CD14-positive monocyte (primary cell): ENCODE results near the gene SHQ1. TPM values are rescaled to one million over a fixed set of nuclear protein-coding genes. Genes with fewer than 3 reads are reported as not detected.
A peak's percentile ranks its signal among the peaks of the same experiment; 100 is the strongest.

Source experiments
- DNase-seq, 3 donors: peaks; one replicate each; pipeline ENCODE4 v3.0.0-alpha.2; 2011 to 2022
- H2AFZ ChIP-seq: 2 replicates; pipeline ENCODE4 v1.6.0; 2012; ENCODE audit warnings: mild to moderate bottlenecking, low read depth, low read length, inconsistent platforms; ENCODE audit not compliant: insufficient read depth, poor library complexity, severe bottlenecking
- H3K27ac ChIP-seq, 2 donors: 1 replicate in 1 of 2; 2 replicates in 1 of 2; pipeline ENCODE4 v1.5.1; 2012 to 2013; ENCODE audit warnings: low read length in 2 of 2, control low read depth in 1 of 2, inconsistent platforms in 1 of 2, low read depth in 1 of 2, mild to moderate bottlenecking in 1 of 2
- H3K27me3 ChIP-seq, 2 donors: one replicate each; pipeline versions ENCODE4 v1.6.0 to v1.6.1; 2011 to 2013; ENCODE audit warnings: low read length in 2 of 2; ENCODE audit not compliant: control insufficient read depth in 2 of 2, insufficient read depth in 2 of 2
- H3K36me3 ChIP-seq, 2 donors: replicated peaks in 1 of 2; 1 replicate in 1 of 2; 2 replicates in 1 of 2; pipeline versions ENCODE4 v1.5.1 to v1.6.1; 2012 to 2013; ENCODE audit warnings: low read length in 2 of 2, control low read depth in 1 of 2, inconsistent platforms in 1 of 2, mild to moderate bottlenecking in 1 of 2; ENCODE audit not compliant: insufficient read depth in 2 of 2, control insufficient read depth in 1 of 2
- H3K4me1 ChIP-seq, 2 donors: 1 replicate in 1 of 2; 2 replicates in 1 of 2; pipeline versions ENCODE4 v1.5.1 to v1.6.1; 2012 to 2013; ENCODE audit warnings: low read length in 2 of 2, control low read depth in 1 of 2, inconsistent platforms in 1 of 2, mild to moderate bottlenecking in 1 of 2, moderate library complexity in 1 of 2; ENCODE audit not compliant: insufficient read depth in 2 of 2, control insufficient read depth in 1 of 2
- H3K4me2 ChIP-seq: replicated peaks from 2 replicates; pipeline ENCODE3; 2012; ENCODE audit warnings: low read length, moderate library complexity, mild to moderate bottlenecking; ENCODE audit not compliant: poor library complexity, severe bottlenecking; ENCODE audit errors: extremely low read depth
- H3K4me3 ChIP-seq, 3 experiments: fragments of 200-600 bp in 1 of 3; sonication (generic) in 1 of 3; replicated peaks in 1 of 3; 1 replicate in 2 of 3; 2 replicates in 1 of 3; pipeline ENCODE4 v1.5.1; 2011 to 2013; ENCODE audit warnings: low read length in 3 of 3, mild to moderate bottlenecking in 3 of 3, control low read depth in 2 of 3, low read depth in 2 of 3, inconsistent platforms in 1 of 3, moderate library complexity in 1 of 3
- H3K79me2 ChIP-seq: 2 replicates; pipeline ENCODE4 v1.6.0; 2012; ENCODE audit warnings: mild to moderate bottlenecking, control low read depth, inconsistent platforms, low read length, moderate library complexity; ENCODE audit not compliant: insufficient read depth
- H3K9ac ChIP-seq: 2 replicates; pipeline ENCODE4 v1.6.0; 2017; ENCODE audit warnings: low read length, mild to moderate bottlenecking; ENCODE audit not compliant: insufficient read depth, poor library complexity, severe bottlenecking
- H3K9me3 ChIP-seq, 2 donors: replicated peaks in 1 of 2; 1 replicate in 1 of 2; 2 replicates in 1 of 2; pipeline versions ENCODE4 v1.5.1 to v1.6.1; 2012 to 2013; ENCODE audit warnings: low read length in 2 of 2, control low read depth in 1 of 2; ENCODE audit not compliant: control insufficient read depth in 1 of 2, insufficient read depth in 1 of 2
- H4K20me1 ChIP-seq: 2 replicates; pipeline ENCODE4 v1.6.0; 2012; ENCODE audit warnings: mild to moderate bottlenecking, low read length, control low read depth, moderate library complexity; ENCODE audit not compliant: insufficient read depth
- H3K27ac Mint-ChIP-seq, 7 donors: one replicate each; pipeline ENCODE4 v1.8.0; 2020; ENCODE audit warnings: mild to moderate bottlenecking in 7 of 7, mixed read lengths in 7 of 7, moderate library complexity in 6 of 7, inconsistent platforms in 2 of 7
- H3K27me3 Mint-ChIP-seq, 3 donors: one replicate each; pipeline ENCODE4 v1.8.0; 2021 to 2022; ENCODE audit warnings: low read depth in 3 of 3, mild to moderate bottlenecking in 3 of 3, mixed read lengths in 3 of 3, moderate library complexity in 3 of 3, inconsistent platforms in 1 of 3
- H3K36me3 Mint-ChIP-seq, 2 donors: one replicate each; pipeline ENCODE4 v1.8.0; 2020; ENCODE audit warnings: mixed read lengths in 2 of 2, inconsistent platforms in 1 of 2, mild to moderate bottlenecking in 1 of 2
- H3K4me1 Mint-ChIP-seq: one replicate; pipeline ENCODE4 v1.8.0; 2020; ENCODE audit warnings: mild to moderate bottlenecking, mixed read lengths
- H3K4me3 Mint-ChIP-seq, 2 donors: one replicate each; pipeline ENCODE4 v1.8.0; 2020; ENCODE audit warnings: mild to moderate bottlenecking in 2 of 2, mixed read lengths in 2 of 2, moderate library complexity in 1 of 2
- H3K9me3 Mint-ChIP-seq, 7 donors: one replicate each; pipeline ENCODE4 v1.8.0; 2020 to 2022; ENCODE audit warnings: mixed read lengths in 7 of 7, mild to moderate bottlenecking in 6 of 7, moderate library complexity in 6 of 7, inconsistent platforms in 2 of 7
- CTCF ChIP-seq: fragments of 200-600 bp; IDR thresholded peaks from one replicate; pipeline ENCODE4 v1.8.0; 2022; ENCODE audit warnings: antibody characterized with exemption, mild to moderate bottlenecking
- WGBS: methylation state at CpG from one replicate; pipeline ENCODE4 v1.1.5; 2013; ENCODE audit warnings: missing lambda C conversion rate; ENCODE audit not compliant: insufficient coverage; 5-methylcytosine and 5-hydroxymethylcytosine counted together
- intact Hi-C, 2 donors: fragments of 100-400 bp; cut with micrococcal nuclease; formaldehyde crosslinking; loops; one replicate each; pipeline versions ENCODE4 v1.15.0 to v1.15.1; 2023
- polyA plus RNA-seq, 3 donors: library from polyadenylated mRNA; depleted of rRNA in 1 of 3; unstranded in 2 of 3; stranded (reverse) in 1 of 3; fragments of 300-500 nt in 2 of 3; fragments of >200 nt in 1 of 3; fragmentation: Illumina TruSeq in 2 of 3; gene quantifications; 1 replicate in 2 of 3; 2 replicates in 1 of 3; pipeline ENCODE4 v1.2.3, GENCODE V29; 2012 to 2021

SHQ1 gene
- polyA plus RNA-seq, 3 donors: 3.5 to 31.6 (median 8.2) TPM

GRCh38 chr3:72727726-72728125 lies 120.5 kb downstream of the SHQ1 start:
- peaks cover 2 to 12% (median 4%) of the 10 kb centered on the region in 3 donors for H3K27me3 Mint-ChIP-seq
- H3K4me1 ChIP-seq: no peaks in the 10 kb centered on the region
- peaks cover 2 to 12% (median 8%) of the 10 kb centered on the region in 7 donors for H3K9me3 Mint-ChIP-seq
- no peak overlapping the region for H3K4me3 ChIP-seq
- H2AFZ ChIP-seq: no peak overlapping the region
- no peak for DNase-seq
- peak overlapping the region in 1 of 7 donors; percentile 33 for H3K27ac Mint-ChIP-seq
- no peaks in the 10 kb centered on the region for H3K27me3 ChIP-seq
- no peaks in the 10 kb centered on the region for H3K36me3 Mint-ChIP-seq
- TF ChIP-seq CTCF: no peak
- H3K4me3 Mint-ChIP-seq: no peak overlapping the region
- H3K9me3 ChIP-seq: peaks cover 0 to 8% of the 10 kb centered on the region in 2 donors
- no peak overlapping the region for H3K27ac ChIP-seq
- H3K9ac ChIP-seq: no peak overlapping the region
- intact Hi-C loops: no loop called here
- peaks cover 4% of the 10 kb centered on the region for H3K4me1 Mint-ChIP-seq
- no peaks in the 10 kb centered on the region for H3K79me2 ChIP-seq
- H3K4me2 ChIP-seq: no peak overlapping the region
- WGBS: 71% methylated on average over 6 of the region's 7 CpGs
- H4K20me1 ChIP-seq: no peaks in the 10 kb centered on the region
- no peaks in the 10 kb centered on the region for H3K36me3 ChIP-seq

- no peak overlapping the region for H3K27ac ChIP-seq
- 67% methylated on average over 3 of the region's 6 CpGs for WGBS
- no peak overlapping the region for H2AFZ ChIP-seq
- no peak overlapping the region for H3K4me3 ChIP-seq
- no peaks in the 10 kb centered on the region for H3K4me1 ChIP-seq
- no peaks in the 10 kb centered on the region for H3K27me3 ChIP-seq
- Mint-ChIP-seq H3K27me3 (peaks cover 2 to 12% (median 4%) of the 10 kb centered on the region in 3 donors), H3K27ac (no peak overlapping the region), H3K4me3 (peak overlapping the region in 1 of 2 donors; percentile 35), H3K9me3 (peaks cover 0 to 9% (median 6%) of the 10 kb centered on the region in 7 donors), H3K36me3 (no peaks in the 10 kb centered on the region), H3K4me1 (peaks cover 4% of the 10 kb centered on the region)
- H4K20me1 ChIP-seq: no peaks in the 10 kb centered on the region
- intact Hi-C loops: no loop called here
- H3K4me2 ChIP-seq: no peak overlapping the region
- DNase-seq: no peak
- no peak for TF ChIP-seq CTCF
- peaks cover 0 to 5% of the 10 kb centered on the region in 2 donors for H3K9me3 ChIP-seq
- no peaks in the 10 kb centered on the region for H3K36me3 ChIP-seq
- no peaks in the 10 kb centered on the region for H3K79me2 ChIP-seq
- H3K9ac ChIP-seq: no peak overlapping the region
Observed at GRCh38 chr3:72727172-72727571, 121.1 kb downstream of the SHQ1 start.
